K562 (cell line): ENCODE measurements around the gene SEC14L2. TPM values are rescaled to one million over a fixed set of nuclear protein-coding genes. Genes with fewer than 3 reads are reported as not detected.

Experiments
- ARID2 ChIP-seq: fragments of 450-650 bp; IDR thresholded peaks from 2 replicates; pipeline ENCODE4 v1.6.1; 2017; ENCODE audit warnings: antibody characterized with exemption, mild to moderate bottlenecking
- CCAR2 ChIP-seq: fragments of 200-400 bp; formaldehyde crosslinking; IDR thresholded peaks from 2 replicates; pipeline ENCODE4 v1.6.1; 2017; ENCODE audit warnings: mild to moderate bottlenecking, low read depth, low read length
- EHMT2 ChIP-seq: fragments of 450-650 bp; IDR thresholded peaks from 2 replicates; pipeline ENCODE4 v1.6.1; 2018; ENCODE audit warnings: antibody characterized with exemption
- L3MBTL2 ChIP-seq: fragments of 450-650 bp; IDR thresholded peaks from 2 replicates; pipeline ENCODE4 v1.6.1; 2016; ENCODE audit warnings: mild to moderate bottlenecking, moderate library complexity
- MED1 ChIP-seq: sonication (generic); formaldehyde crosslinking; IDR thresholded peaks from 2 replicates; pipeline ENCODE4 v1.8.1; 2023; ENCODE audit warnings: missing genetic modification reagents, borderline replicate concordance
- MIER1 ChIP-seq: fragments of 450-650 bp; IDR thresholded peaks from 2 replicates; pipeline ENCODE4 v1.6.1; 2016; ENCODE audit warnings: antibody characterized with exemption, mild to moderate bottlenecking, low read depth
- NFRKB ChIP-seq: fragments of 450-650 bp; IDR thresholded peaks from 2 replicates; pipeline ENCODE4 v1.6.1; 2016; ENCODE audit warnings: low read depth
- PHF21A ChIP-seq: fragments of 450-650 bp; IDR thresholded peaks from 2 replicates; pipeline ENCODE4 v1.6.1; 2017; ENCODE audit warnings: low read depth, borderline replicate concordance
- PML ChIP-seq: IDR thresholded peaks from 2 replicates; pipeline ENCODE4 v1.6.1; 2012; ENCODE audit warnings: low read length, inconsistent platforms
- RBBP5 ChIP-seq: fragments of 200-600 bp; sonication (generic); IDR thresholded peaks from 2 replicates; pipeline ENCODE4 v1.6.1; 2012; ENCODE audit warnings: borderline replicate concordance, mild to moderate bottlenecking, low read length, control low read depth, inconsistent platforms; ENCODE audit not compliant: insufficient read depth, poor library complexity, severe bottlenecking
- TAF15 ChIP-seq: fragments of 200-400 bp; formaldehyde crosslinking; IDR thresholded peaks from 2 replicates; pipeline ENCODE4 v1.6.1; 2017; ENCODE audit warnings: mild to moderate bottlenecking, low read depth, low read length, moderate library complexity
- polyA plus RNA-seq, 8 experiments: library from polyadenylated mRNA; depleted of rRNA in 4 of 8; stranded (reverse) in 5 of 8; unstranded in 3 of 8; fragments of >200 nt; fragmentation: Nextera tagmentation in 2 of 8; fragmentation: Illumina TruSeq in 1 of 8; extraction: Ambion mirVana in 2 of 8; extraction: Trizol in 1 of 8; gene quantifications; 2 replicates each; pipeline versions ENCODE4 v1.2.1 to v1.2.3, GENCODE V29; 2011 to 2014; ENCODE audit warnings: inconsistent platforms in 1 of 8, missing spikeins in 1 of 8
- total RNA-seq, 7 experiments: library from RNA; depleted of rRNA in 6 of 7; stranded (reverse); fragments of >200 nt in 6 of 7; fragmentation: Illumina TruSeq in 2 of 7; extraction: Trizol in 2 of 7; gene quantifications; 2 replicates each; pipeline versions ENCODE4 v1.2.1 to v1.2.3, GENCODE V29; 2011 to 2021; ENCODE audit warnings: low replicate concordance in 1 of 7
- TF ChIP-seq, protein P1 (sequence below), 2 experiments: fragments of 450-650 bp; formaldehyde crosslinking in 1 of 2; IDR thresholded peaks; 2 replicates each; pipeline versions ENCODE4 v1.4.0 to v1.6.1; 2014 to 2020; ENCODE audit warnings: mild to moderate bottlenecking in 2 of 2, borderline replicate concordance in 1 of 2, low read depth in 1 of 2
- TF ChIP-seq, protein P2 (sequence below): fragments of 450-650 bp; IDR thresholded peaks from 2 replicates; pipeline ENCODE4 v1.6.1; 2014; ENCODE audit warnings: low read depth, mild to moderate bottlenecking, moderate library complexity, borderline replicate concordance
- TF ChIP-seq, protein P3 (sequence below), 2 experiments: fragments of 150-350 bp in 1 of 2; IDR thresholded peaks; 2 replicates each; pipeline ENCODE4 v1.6.1; 2012 to 2016; ENCODE audit warnings: low read depth in 2 of 2, low read length in 2 of 2, mild to moderate bottlenecking in 1 of 2, moderate library complexity in 1 of 2

SEC14L2 gene
- total and polyA plus RNA-seq, 9 of the 15 experiments (the other 6 are each of a cell fraction or from before 2014, with no cell fraction given), result 0.03 to 0.17 (median 0.10) TPM

DNA sequence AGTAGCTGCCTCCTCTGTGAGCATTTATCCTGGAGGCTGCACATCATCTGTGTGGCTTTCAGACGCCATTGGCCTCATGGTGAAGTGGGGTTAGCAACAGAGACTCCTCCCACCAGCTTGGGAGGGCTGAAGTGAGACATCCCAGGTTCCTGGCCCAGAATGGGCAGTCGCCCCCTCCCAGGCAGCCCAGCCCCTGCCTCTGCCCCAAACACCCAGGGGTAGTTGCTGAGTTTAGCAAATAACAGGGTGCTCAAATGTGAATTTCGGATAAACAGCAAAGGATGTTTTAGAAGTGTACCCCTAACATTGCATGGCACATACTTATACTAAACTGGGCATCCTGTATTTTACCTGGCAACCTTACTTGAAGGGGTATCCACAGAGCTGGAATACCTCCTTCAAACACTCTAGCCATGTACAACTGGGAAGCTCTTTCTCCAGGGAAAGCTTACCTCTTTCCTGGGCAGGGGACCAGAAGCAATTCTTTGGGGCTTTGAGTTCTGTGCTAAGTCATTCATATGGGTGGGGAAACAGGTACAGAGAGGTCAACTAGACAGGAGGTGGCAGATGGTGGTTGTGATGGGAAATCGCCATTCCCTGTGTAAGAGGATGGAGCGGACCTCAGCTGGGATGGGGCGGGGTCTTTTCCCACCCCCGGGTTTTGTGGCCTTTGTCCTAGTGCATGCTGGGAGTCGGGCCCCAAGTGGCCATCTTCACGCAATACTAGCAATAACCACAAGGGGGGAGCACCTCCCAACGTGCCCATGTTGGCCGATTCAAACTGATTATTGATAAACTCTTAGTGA lies 48.0 kb downstream of the SEC14L2 start (continued):
- TF ChIP-seq, protein P1, sequence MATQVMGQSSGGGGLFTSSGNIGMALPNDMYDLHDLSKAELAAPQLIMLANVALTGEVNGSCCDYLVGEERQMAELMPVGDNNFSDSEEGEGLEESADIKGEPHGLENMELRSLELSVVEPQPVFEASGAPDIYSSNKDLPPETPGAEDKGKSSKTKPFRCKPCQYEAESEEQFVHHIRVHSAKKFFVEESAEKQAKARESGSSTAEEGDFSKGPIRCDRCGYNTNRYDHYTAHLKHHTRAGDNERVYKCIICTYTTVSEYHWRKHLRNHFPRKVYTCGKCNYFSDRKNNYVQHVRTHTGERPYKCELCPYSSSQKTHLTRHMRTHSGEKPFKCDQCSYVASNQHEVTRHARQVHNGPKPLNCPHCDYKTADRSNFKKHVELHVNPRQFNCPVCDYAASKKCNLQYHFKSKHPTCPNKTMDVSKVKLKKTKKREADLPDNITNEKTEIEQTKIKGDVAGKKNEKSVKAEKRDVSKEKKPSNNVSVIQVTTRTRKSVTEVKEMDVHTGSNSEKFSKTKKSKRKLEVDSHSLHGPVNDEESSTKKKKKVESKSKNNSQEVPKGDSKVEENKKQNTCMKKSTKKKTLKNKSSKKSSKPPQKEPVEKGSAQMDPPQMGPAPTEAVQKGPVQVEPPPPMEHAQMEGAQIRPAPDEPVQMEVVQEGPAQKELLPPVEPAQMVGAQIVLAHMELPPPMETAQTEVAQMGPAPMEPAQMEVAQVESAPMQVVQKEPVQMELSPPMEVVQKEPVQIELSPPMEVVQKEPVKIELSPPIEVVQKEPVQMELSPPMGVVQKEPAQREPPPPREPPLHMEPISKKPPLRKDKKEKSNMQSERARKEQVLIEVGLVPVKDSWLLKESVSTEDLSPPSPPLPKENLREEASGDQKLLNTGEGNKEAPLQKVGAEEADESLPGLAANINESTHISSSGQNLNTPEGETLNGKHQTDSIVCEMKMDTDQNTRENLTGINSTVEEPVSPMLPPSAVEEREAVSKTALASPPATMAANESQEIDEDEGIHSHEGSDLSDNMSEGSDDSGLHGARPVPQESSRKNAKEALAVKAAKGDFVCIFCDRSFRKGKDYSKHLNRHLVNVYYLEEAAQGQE (IDR thresholded peaks at IDR 0.05; ENCODE audit: borderline replicate concordance), result peak; percentile 60; the same call in 1 of the 2 replicates
- TF ChIP-seq, protein P1 (CRISPR knock-in tag; IDR thresholded peaks at IDR 0.05; ENCODE audit: low read depth), result no peak
- TF ChIP-seq, protein P2, sequence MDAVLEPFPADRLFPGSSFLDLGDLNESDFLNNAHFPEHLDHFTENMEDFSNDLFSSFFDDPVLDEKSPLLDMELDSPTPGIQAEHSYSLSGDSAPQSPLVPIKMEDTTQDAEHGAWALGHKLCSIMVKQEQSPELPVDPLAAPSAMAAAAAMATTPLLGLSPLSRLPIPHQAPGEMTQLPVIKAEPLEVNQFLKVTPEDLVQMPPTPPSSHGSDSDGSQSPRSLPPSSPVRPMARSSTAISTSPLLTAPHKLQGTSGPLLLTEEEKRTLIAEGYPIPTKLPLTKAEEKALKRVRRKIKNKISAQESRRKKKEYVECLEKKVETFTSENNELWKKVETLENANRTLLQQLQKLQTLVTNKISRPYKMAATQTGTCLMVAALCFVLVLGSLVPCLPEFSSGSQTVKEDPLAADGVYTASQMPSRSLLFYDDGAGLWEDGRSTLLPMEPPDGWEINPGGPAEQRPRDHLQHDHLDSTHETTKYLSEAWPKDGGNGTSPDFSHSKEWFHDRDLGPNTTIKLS, result no peak
- TF ChIP-seq EHMT2 (no peak), CCAR2 (no peak), PHF21A (no peak), ARID2 (no peak), PML (peak; percentile 92), L3MBTL2 (no peak), MED1 (CRISPR knock-in tag) (no peak), TAF15 (no peak), MIER1 (no peak), RBBP5 (no peak), NFRKB (no peak)
- TF ChIP-seq, protein P3, sequence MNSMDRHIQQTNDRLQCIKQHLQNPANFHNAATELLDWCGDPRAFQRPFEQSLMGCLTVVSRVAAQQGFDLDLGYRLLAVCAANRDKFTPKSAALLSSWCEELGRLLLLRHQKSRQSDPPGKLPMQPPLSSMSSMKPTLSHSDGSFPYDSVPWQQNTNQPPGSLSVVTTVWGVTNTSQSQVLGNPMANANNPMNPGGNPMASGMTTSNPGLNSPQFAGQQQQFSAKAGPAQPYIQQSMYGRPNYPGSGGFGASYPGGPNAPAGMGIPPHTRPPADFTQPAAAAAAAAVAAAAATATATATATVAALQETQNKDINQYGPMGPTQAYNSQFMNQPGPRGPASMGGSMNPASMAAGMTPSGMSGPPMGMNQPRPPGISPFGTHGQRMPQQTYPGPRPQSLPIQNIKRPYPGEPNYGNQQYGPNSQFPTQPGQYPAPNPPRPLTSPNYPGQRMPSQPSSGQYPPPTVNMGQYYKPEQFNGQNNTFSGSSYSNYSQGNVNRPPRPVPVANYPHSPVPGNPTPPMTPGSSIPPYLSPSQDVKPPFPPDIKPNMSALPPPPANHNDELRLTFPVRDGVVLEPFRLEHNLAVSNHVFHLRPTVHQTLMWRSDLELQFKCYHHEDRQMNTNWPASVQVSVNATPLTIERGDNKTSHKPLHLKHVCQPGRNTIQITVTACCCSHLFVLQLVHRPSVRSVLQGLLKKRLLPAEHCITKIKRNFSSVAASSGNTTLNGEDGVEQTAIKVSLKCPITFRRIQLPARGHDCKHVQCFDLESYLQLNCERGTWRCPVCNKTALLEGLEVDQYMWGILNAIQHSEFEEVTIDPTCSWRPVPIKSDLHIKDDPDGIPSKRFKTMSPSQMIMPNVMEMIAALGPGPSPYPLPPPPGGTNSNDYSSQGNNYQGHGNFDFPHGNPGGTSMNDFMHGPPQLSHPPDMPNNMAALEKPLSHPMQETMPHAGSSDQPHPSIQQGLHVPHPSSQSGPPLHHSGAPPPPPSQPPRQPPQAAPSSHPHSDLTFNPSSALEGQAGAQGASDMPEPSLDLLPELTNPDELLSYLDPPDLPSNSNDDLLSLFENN (IDR thresholded peaks at IDR 0.05; ENCODE audit: low read depth in 2 of 2, low read length in 2 of 2), result peak in 1 of 2 experiments; percentile 76; a peak in 1 of 4 replicates
